GM23338 (cell line): ENCODE measurements around the gene DENND5A.

Experiments used
- CREB1 ChIP-seq: fragments of 250-450 bp; sonication (Bioruptor Pico); IDR thresholded peaks from 2 replicates; pipeline ENCODE4 v1.5.0; 2020; ENCODE audit warnings: low read depth, mild to moderate bottlenecking, moderate library complexity
- CTCF ChIP-seq, 2 experiments: fragments of 200-600 bp in 1 of 2; sonication (generic) in 1 of 2; conservative IDR thresholded peaks; 2 replicates each; pipeline versions ENCODE4 v1.5.1 to v1.6.1; 2016 to 2017; ENCODE audit warnings: antibody characterized with exemption in 2 of 2, low read depth in 2 of 2, mild to moderate bottlenecking in 2 of 2, moderate library complexity in 1 of 2
- ETS1 ChIP-seq: IDR thresholded peaks from 2 replicates; pipeline ENCODE4 v1.6.1; 2016; ENCODE audit warnings: antibody characterized with exemption
- EZH2 ChIP-seq: fragments of 200-600 bp; sonication (generic); IDR thresholded peaks from one replicate; pipeline ENCODE4 v1.8.0; 2017; ENCODE audit warnings: antibody characterized with exemption, mild to moderate bottlenecking, low read depth; ENCODE audit not compliant: unreplicated experiment
- EZH2phosphoT487 ChIP-seq: fragments of 200-600 bp; sonication (generic); IDR thresholded peaks from one replicate; pipeline ENCODE4 v1.8.1; 2018; ENCODE audit warnings: antibody characterized with exemption; ENCODE audit not compliant: unreplicated experiment
- JUNB ChIP-seq: IDR thresholded peaks from one replicate; pipeline ENCODE4 v1.6.1; 2016; ENCODE audit warnings: antibody characterized with exemption; ENCODE audit not compliant: unreplicated experiment
- POLR2AphosphoS5 ChIP-seq: IDR thresholded peaks from 2 replicates; pipeline ENCODE4 v1.6.1; 2016; ENCODE audit warnings: antibody characterized with exemption, low read depth
- REST ChIP-seq: IDR thresholded peaks from one replicate; pipeline ENCODE4 v1.6.1; 2018; ENCODE audit warnings: antibody characterized with exemption; ENCODE audit not compliant: unreplicated experiment
- STAT1 ChIP-seq: IDR thresholded peaks from one replicate; pipeline ENCODE4 v1.6.1; 2016; ENCODE audit warnings: antibody characterized with exemption; ENCODE audit not compliant: unreplicated experiment
- ZNF331 ChIP-seq: fragments of 250-450 bp; sonication (Bioruptor Pico); IDR thresholded peaks from 2 replicates; pipeline ENCODE4 v1.5.0; 2020; ENCODE audit warnings: low read depth, mild to moderate bottlenecking, moderate library complexity

DNA sequence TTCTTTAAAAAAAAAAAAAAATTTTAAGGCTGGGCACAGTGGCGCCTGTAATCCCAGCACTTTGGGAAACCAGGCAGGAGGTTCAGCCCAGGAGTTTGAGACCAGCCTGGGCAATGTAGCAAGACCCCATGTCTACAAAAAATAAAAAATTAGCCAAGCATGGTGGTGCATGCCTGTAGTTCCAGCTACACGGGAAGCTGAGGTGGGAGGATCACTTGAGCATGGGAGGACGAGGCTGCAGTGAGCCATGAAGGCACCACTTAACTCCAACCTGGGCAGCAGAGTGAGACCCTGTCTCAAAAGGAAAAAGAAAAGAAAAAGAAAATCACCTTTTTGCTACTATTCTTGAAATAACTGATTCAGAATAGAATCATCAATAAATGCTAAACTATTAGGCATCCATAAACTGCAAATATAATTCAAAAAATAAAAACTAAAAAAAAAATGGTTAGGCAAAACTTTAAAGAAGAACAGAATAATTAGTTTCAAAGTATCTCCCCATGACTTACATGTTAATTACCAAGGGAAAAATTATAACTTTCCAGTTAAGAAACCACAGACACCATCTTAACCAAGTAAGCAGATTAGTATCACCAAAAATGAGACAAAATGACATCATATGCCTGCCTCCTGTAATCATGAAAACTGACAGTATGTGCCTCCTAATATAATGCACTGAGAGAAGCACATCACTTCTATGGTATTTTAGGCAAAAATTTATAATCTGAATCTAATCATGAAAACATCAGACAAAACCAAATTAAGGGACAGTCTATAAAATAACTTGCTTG lies 63.6 kb downstream of the DENND5A start:
- TF ChIP-seq CTCF (conservative IDR thresholded peaks at IDR 0.05; ENCODE audit: low read depth in 2 of 2) (no peak), EZH2 (no peak), REST (no peak), POLR2AphosphoS5 (no peak), CREB1 (CRISPR knock-in tag) (no peak), EZH2phosphoT487 (no peak), ZNF331 (CRISPR knock-in tag) (no peak), JUNB (no peak), STAT1 (no peak), ETS1 (no peak)
